ENCODE data around the gene BCAS3. TPM values are rescaled to one million over a fixed set of nuclear protein-coding genes. Genes with fewer than 3 reads are reported as not detected.

Gene BCAS3
- total RNA-seq, 4 donors from 2014 or later: 20.7 to 76.3 (median 39.8) TPM

DNA sequence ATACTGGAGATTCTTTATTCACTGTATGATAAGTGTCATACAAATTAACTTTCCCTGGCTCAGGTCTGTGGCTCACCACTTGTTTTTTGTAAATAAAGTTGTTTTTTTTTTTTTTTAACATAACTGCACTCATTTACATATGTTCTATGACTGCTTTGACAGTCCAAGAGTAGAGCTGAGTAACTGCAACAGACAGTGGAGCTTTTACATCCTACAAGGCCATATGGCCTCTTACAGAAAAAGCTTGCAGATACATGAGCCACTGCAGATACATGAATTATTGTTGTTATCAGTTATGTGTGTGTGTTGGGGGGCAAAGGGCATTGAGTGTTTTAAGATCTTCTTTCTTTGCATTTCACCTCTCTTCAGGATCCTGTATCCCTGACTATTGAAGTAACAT, 311.7 kb downstream of the BCAS3 start:
- Histone ChIP-seq H3K4me1 (no peaks in the 10 kb centered on the region), H3K27me3 (no peaks in the 10 kb centered on the region), H3K36me3 (no peaks in the 10 kb centered on the region), H3K27ac (no peak overlapping the region), H3K9me3 (no peaks in the 10 kb centered on the region), H3K4me3 (no peak overlapping the region)
- in situ Hi-C loops (cut with MboI; ENCODE audit: low pct_ligation_motif_present in 1 of 4, low pct_unique_long_range_greater_than_20kb in 1 of 4, low sequenced_read_pairs in 3 of 4) (loop anchor here in 1 of 4 donors (25.0 kb wide), 1 partner anchor 398 kb away; the partner anchor contains the start of gene TBX2), intact Hi-C loops (cut with DNase I; ENCODE audit: low total_unique reads) (no loop called here)
- DNase-seq: no peak
- TF ChIP-seq EP300 (IDR thresholded peaks at IDR 0.05; ENCODE audit: low read depth) (no peak), POLR2A (IDR thresholded peaks at IDR 0.05) (no peak), CTCF (IDR thresholded peaks at IDR 0.05) (no peak), POLR2AphosphoS5 (IDR thresholded peaks at IDR 0.05) (no peak)

DNA sequence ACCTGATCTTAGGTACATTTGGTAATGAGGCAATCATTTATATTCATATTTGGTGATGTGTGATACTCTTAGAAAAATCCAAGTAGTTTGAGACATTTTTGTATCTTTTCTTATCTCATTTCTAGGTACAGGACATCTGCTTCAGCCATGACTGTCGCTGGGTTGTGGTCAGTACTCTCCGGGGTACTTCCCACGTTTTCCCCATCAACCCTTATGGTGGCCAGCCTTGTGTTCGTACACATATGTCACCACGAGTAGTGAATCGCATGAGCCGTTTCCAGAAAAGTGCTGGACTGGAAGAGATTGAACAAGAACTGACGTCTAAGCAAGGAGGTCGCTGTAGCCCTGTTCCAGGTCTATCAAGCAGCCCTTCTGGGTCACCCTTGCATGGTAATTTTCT, 312.2 kb downstream of the BCAS3 start:
- TF ChIP-seq POLR2AphosphoS5 (IDR thresholded peaks at IDR 0.05) (no peak), CTCF (IDR thresholded peaks at IDR 0.05) (no peak), POLR2A (IDR thresholded peaks at IDR 0.05) (no peak), EP300 (IDR thresholded peaks at IDR 0.05; ENCODE audit: low read depth) (no peak)
- in situ Hi-C loops (cut with MboI; ENCODE audit: low pct_ligation_motif_present in 1 of 4, low pct_unique_long_range_greater_than_20kb in 1 of 4, low sequenced_read_pairs in 3 of 4) (loop anchor here in 2 of 4 donors (10.0 to 25.0 kb wide), 2 partner anchors 395 to 397 kb away; partner anchors contain the start of gene TBX2 (in 1 of the 2)), intact Hi-C loops (cut with DNase I; ENCODE audit: low total_unique reads) (no loop called here)
- 95% methylated on average over 3 to 9 of the region's 9 CpGs for WGBS, 2 donors (ENCODE audit: low coverage in 1 of 2)
- H3K36me3 ChIP-seq: no peaks in the 10 kb centered on the region
- no peaks in the 10 kb centered on the region for H3K4me1 ChIP-seq
- no peak overlapping the region for H3K4me3 ChIP-seq
- no peaks in the 10 kb centered on the region for H3K27me3 ChIP-seq
- H3K27ac ChIP-seq: no peak overlapping the region
- H3K9me3 ChIP-seq: no peaks in the 10 kb centered on the region
- DNase-seq: no peak

DNA sequence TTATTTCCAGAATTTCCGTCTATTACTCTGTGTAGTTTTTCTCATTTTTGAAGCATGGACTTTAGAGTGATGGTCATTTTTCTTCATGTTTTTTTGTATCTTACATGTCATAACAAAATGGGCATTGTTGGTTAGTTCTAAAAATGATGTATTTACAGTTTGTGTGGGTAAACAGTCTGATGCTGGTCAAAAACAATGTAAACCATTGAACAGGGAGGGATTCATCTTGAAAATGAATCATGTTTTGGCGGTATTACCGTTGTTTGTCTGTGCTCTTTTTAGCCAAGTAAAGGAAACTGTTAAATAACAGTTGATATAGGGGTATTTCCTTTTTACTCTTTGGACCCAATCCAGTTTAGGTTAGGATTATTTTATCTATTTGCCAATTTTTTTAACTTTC, 315.8 kb downstream of the BCAS3 start:
- 77 to 84% methylated on average over 3 of the region's 3 CpGs for WGBS, 2 donors (ENCODE audit: low coverage in 1 of 2)
- no peaks in the 10 kb centered on the region for H3K27me3 ChIP-seq
- H3K4me1 ChIP-seq: no peaks in the 10 kb centered on the region
- H3K36me3 ChIP-seq: no peaks in the 10 kb centered on the region
- no peak for DNase-seq
- no peak overlapping the region for H3K27ac ChIP-seq
- TF ChIP-seq POLR2A (IDR thresholded peaks at IDR 0.05): no peak
- no peak for TF ChIP-seq CTCF (IDR thresholded peaks at IDR 0.05)
- no peak for TF ChIP-seq EP300 (IDR thresholded peaks at IDR 0.05; ENCODE audit: low read depth)
- no peak for TF ChIP-seq POLR2AphosphoS5 (IDR thresholded peaks at IDR 0.05)
- intact Hi-C loops (cut with DNase I; ENCODE audit: low total_unique reads): no loop called here
- in situ Hi-C loops (cut with MboI; ENCODE audit: low pct_ligation_motif_present in 1 of 4, low pct_unique_long_range_greater_than_20kb in 1 of 4, low sequenced_read_pairs in 3 of 4): loop anchor here in 2 of 4 donors (10.0 to 25.0 kb wide), 2 partner anchors 391 to 394 kb away; partner anchors contain the start of gene TBX2 (in 1 of the 2)
- no peak overlapping the region for H3K4me3 ChIP-seq
- H3K9me3 ChIP-seq: no peaks in the 10 kb centered on the region

DNA sequence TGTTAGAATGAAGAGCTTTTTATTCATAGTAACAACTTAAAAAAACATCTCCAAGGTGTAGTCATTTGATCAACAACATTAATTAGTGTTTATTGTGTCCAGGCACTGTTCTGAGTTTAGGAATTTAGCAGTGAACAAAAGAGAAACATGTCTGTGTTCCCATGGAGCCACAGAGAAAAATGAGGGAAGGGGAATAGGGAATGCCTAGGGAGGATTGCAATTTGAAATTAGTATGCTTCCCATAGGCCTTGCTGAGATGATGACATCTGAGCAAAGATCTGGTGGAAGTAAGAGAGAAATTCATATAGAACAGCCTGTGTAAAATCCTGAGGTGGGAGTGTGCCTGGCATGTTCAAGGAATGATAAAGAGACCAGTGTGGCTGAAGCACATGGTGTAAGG, 318.0 kb downstream of the BCAS3 start:
- intact Hi-C loops (cut with DNase I; ENCODE audit: low total_unique reads) (no loop called here), in situ Hi-C loops (cut with MboI; ENCODE audit: low pct_ligation_motif_present in 1 of 4, low pct_unique_long_range_greater_than_20kb in 1 of 4, low sequenced_read_pairs in 3 of 4) (loop anchor here in 2 of 4 donors (10.0 to 25.0 kb wide), 2 partner anchors 389 to 392 kb away; partner anchors contain the start of gene TBX2 (in 1 of the 2))
- TF ChIP-seq EP300 (IDR thresholded peaks at IDR 0.05; ENCODE audit: low read depth) (no peak), CTCF (IDR thresholded peaks at IDR 0.05) (no peak), POLR2A (IDR thresholded peaks at IDR 0.05) (no peak), POLR2AphosphoS5 (IDR thresholded peaks at IDR 0.05) (no peak)
- H3K27ac ChIP-seq: no peak overlapping the region
- no peak overlapping the region for H3K4me3 ChIP-seq
- no peaks in the 10 kb centered on the region for H3K27me3 ChIP-seq
- H3K4me1 ChIP-seq: no peaks in the 10 kb centered on the region
- no peak for DNase-seq
- H3K9me3 ChIP-seq: no peaks in the 10 kb centered on the region
- no peaks in the 10 kb centered on the region for H3K36me3 ChIP-seq

All from transverse colon (tissue), 4 donors.